ENCODE data around the gene ZFAND2A.

- TF ChIP-seq RAD21 (IDR thresholded peaks at IDR 0.05; ENCODE audit: low read depth), result peak; percentile 53
- no peak for TF ChIP-seq CEBPB (IDR thresholded peaks at IDR 0.05)
Observed at GRCh38 chr7:1176891-1177373, 16.9 kb upstream of the ZFAND2A start.

Data from Ishikawa (cell line).